ENCODE data around the gene UNC5A. TPM values are rescaled to one million over a fixed set of nuclear protein-coding genes. Genes with fewer than 3 reads are reported as not detected.
"Not testable (repeated sequence)": the region's sequence is repeated elsewhere in the genome, so short reads cannot be mapped to it uniquely, and the experiment has no call there.

UNC5A gene
- total RNA-seq, 2 experiments from 2014 or later: not detected

GRCh38 chr5:176863041-176863764 is 52.8 kb downstream of the UNC5A start:
- Mint-ChIP-seq H3K9me3 (ENCODE audit: low read depth) (no peaks in the 10 kb centered on the region), H3K4me1 (no peaks in the 10 kb centered on the region), H3K36me3 (ENCODE audit: low read depth) (no peaks in the 10 kb centered on the region), H3K27me3 (peaks cover 26% of the 10 kb centered on the region), H3K27ac (no peak overlapping the region), H3K4me3 (no peak overlapping the region)
- ChIA-PET CTCF (no interaction called here), POLR2A (no interaction called here)
- DNase-seq (no peak), ATAC-seq (no peak)
- intact Hi-C loops (cut with DNase I, micrococcal nuclease): no loop called here

GRCh38 chr5:176863765-176864098 is 53.4 kb downstream of the UNC5A start:
- CTCF ChIA-PET: no interaction called here
- no peaks in the 10 kb centered on the region for H3K36me3 Mint-ChIP-seq (ENCODE audit: low read depth)
- POLR2A ChIA-PET: no interaction called here

GRCh38 chr5:176864755-176865154 is 54.4 kb downstream of the UNC5A start:
- Mint-ChIP-seq H3K36me3 (ENCODE audit: low read depth) (no peaks in the 10 kb centered on the region), H3K4me1 (no peaks in the 10 kb centered on the region), H3K27me3 (peaks cover 23% of the 10 kb centered on the region), H3K4me3 (no peak overlapping the region), H3K9me3 (ENCODE audit: low read depth) (no peaks in the 10 kb centered on the region), H3K27ac (no peak overlapping the region)
- intact Hi-C loops (cut with DNase I, micrococcal nuclease): no loop called here
- POLR2A ChIA-PET: no interaction called here
- CTCF ChIA-PET: no interaction called here
- DNase-seq (no peak), ATAC-seq (no peak)

More at GRCh38 chr5:176863765-176864098, 53.4 kb downstream of the UNC5A start:
- intact Hi-C loops (cut with DNase I, micrococcal nuclease): no loop called here
- peaks cover 23% of the 10 kb centered on the region for H3K27me3 Mint-ChIP-seq
- no peak overlapping the region for H3K4me3 Mint-ChIP-seq
- no peaks in the 10 kb centered on the region for H3K9me3 Mint-ChIP-seq (ENCODE audit: low read depth)
- no peak overlapping the region for H3K27ac Mint-ChIP-seq
- no peak for DNase-seq
- H3K4me1 Mint-ChIP-seq: no peaks in the 10 kb centered on the region
- no peak for ATAC-seq

GRCh38 chr5:176865964-176866363 is 55.6 kb downstream of the UNC5A start:
- Mint-ChIP-seq H3K4me1 (no peaks in the 10 kb centered on the region), H3K27me3 (peaks cover 23% of the 10 kb centered on the region), H3K9me3 (ENCODE audit: low read depth) (no peaks in the 10 kb centered on the region), H3K36me3 (ENCODE audit: low read depth) (no peaks in the 10 kb centered on the region), H3K4me3 (no peak overlapping the region), H3K27ac (no peak overlapping the region)
- intact Hi-C loops (cut with DNase I, micrococcal nuclease): no loop called here
- DNase-seq (no peak), ATAC-seq (no peak)
- CTCF ChIA-PET: no interaction called here
- POLR2A ChIA-PET: no interaction called here

- Mint-ChIP-seq H3K27me3 (peaks cover 23% of the 10 kb centered on the region), H3K27ac (no peak overlapping the region), H3K36me3 (ENCODE audit: low read depth) (no peaks in the 10 kb centered on the region), H3K4me1 (no peaks in the 10 kb centered on the region), H3K4me3 (no peak overlapping the region), H3K9me3 (ENCODE audit: low read depth) (no peaks in the 10 kb centered on the region)
- CTCF ChIA-PET: no interaction called here
- DNase-seq (no peak), ATAC-seq (no peak)
- intact Hi-C loops (cut with DNase I, micrococcal nuclease): no loop called here
- POLR2A ChIA-PET: interaction anchor here (0.6 kb wide), 1 partner anchor 667 kb away, joined by 4 read pairs; no protein-coding TSS in a partner anchor
These were observed 56.5 kb downstream of the UNC5A start for GRCh38 chr5:176866707-176867310.

GRCh38 chr5:176868126-176868525 is 57.8 kb downstream of the UNC5A start:
- Mint-ChIP-seq H3K4me3 (no peak overlapping the region), H3K9me3 (ENCODE audit: low read depth) (no peaks in the 10 kb centered on the region), H3K27me3 (peaks cover 18% of the 10 kb centered on the region), H3K4me1 (no peaks in the 10 kb centered on the region), H3K36me3 (ENCODE audit: low read depth) (no peaks in the 10 kb centered on the region), H3K27ac (no peak overlapping the region)
- POLR2A ChIA-PET: no interaction called here
- intact Hi-C loops (cut with DNase I, micrococcal nuclease): no loop called here
- ATAC-seq: no peak
- DNase-seq: no peak
- CTCF ChIA-PET: interaction anchor here (0.7 kb wide), 1 partner anchor 1897 kb away, joined by 3 read pairs; no protein-coding TSS in a partner anchor

- ATAC-seq (no peak), DNase-seq (no peak)
- H3K4me1 Mint-ChIP-seq: no peaks in the 10 kb centered on the region
- no peak overlapping the region for H3K27ac Mint-ChIP-seq
- intact Hi-C loops (cut with DNase I, micrococcal nuclease): no loop called here
- no peaks in the 10 kb centered on the region for H3K9me3 Mint-ChIP-seq (ENCODE audit: low read depth)
- no peak overlapping the region for H3K4me3 Mint-ChIP-seq
- no peaks in the 10 kb centered on the region for H3K36me3 Mint-ChIP-seq (ENCODE audit: low read depth)
- POLR2A ChIA-PET: no interaction called here
- H3K27me3 Mint-ChIP-seq: peaks cover 15% of the 10 kb centered on the region
- CTCF ChIA-PET: no interaction called here
These were observed 58.4 kb downstream of the UNC5A start for GRCh38 chr5:176868731-176869130.

- DNase-seq (no peak), ATAC-seq (no peak)
- Mint-ChIP-seq H3K27me3 (peaks cover 12% of the 10 kb centered on the region), H3K9me3 (ENCODE audit: low read depth) (no peaks in the 10 kb centered on the region), H3K36me3 (ENCODE audit: low read depth) (no peaks in the 10 kb centered on the region), H3K4me1 (no peaks in the 10 kb centered on the region), H3K27ac (no peak overlapping the region), H3K4me3 (no peak overlapping the region)
- CTCF ChIA-PET: no interaction called here
- intact Hi-C loops (cut with DNase I, micrococcal nuclease): no loop called here
- POLR2A ChIA-PET: no interaction called here
These were observed 59.2 kb downstream of the UNC5A start for GRCh38 chr5:176869501-176870109.

GRCh38 chr5:176870110-176870591 is 59.8 kb downstream of the UNC5A start:
- DNase-seq (no peak), ATAC-seq (no peak)
- ChIA-PET CTCF (no interaction called here), POLR2A (no interaction called here)
- no peaks in the 10 kb centered on the region for H3K4me1 Mint-ChIP-seq
- no peaks in the 10 kb centered on the region for H3K36me3 Mint-ChIP-seq (ENCODE audit: low read depth)
- H3K9me3 Mint-ChIP-seq (ENCODE audit: low read depth): no peaks in the 10 kb centered on the region
- no peak overlapping the region for H3K4me3 Mint-ChIP-seq
- peaks cover 16% of the 10 kb centered on the region for H3K27me3 Mint-ChIP-seq
- intact Hi-C loops (cut with DNase I, micrococcal nuclease): no loop called here
- H3K27ac Mint-ChIP-seq: no peak overlapping the region

- CTCF ChIA-PET; H3K27ac Mint-ChIP-seq; DNase-seq; H3K4me1 Mint-ChIP-seq; H3K9me3 Mint-ChIP-seq (ENCODE audit: low read depth); intact Hi-C loops (cut with DNase I, micrococcal nuclease); H3K4me3 Mint-ChIP-seq; POLR2A ChIA-PET; H3K36me3 Mint-ChIP-seq (ENCODE audit: low read depth); ATAC-seq: not testable (repeated sequence)
- H3K27me3 Mint-ChIP-seq: peaks cover 17% of the 10 kb centered on the region
These were observed 60.3 kb downstream of the UNC5A start for GRCh38 chr5:176870644-176871043.

GRCh38 chr5:176872586-176872985 is 62.2 kb downstream of the UNC5A start:
- CTCF ChIA-PET: not testable (repeated sequence)
- peaks cover 20% of the 10 kb centered on the region for H3K27me3 Mint-ChIP-seq

GRCh38 chr5:176873011-176873410 is 62.7 kb downstream of the UNC5A start:
- H3K4me3 Mint-ChIP-seq; ATAC-seq; H3K36me3 Mint-ChIP-seq (ENCODE audit: low read depth); CTCF ChIA-PET; H3K9me3 Mint-ChIP-seq (ENCODE audit: low read depth); H3K4me1 Mint-ChIP-seq; H3K27ac Mint-ChIP-seq; POLR2A ChIA-PET; intact Hi-C loops (cut with DNase I, micrococcal nuclease); DNase-seq: not testable (repeated sequence)
- H3K27me3 Mint-ChIP-seq: peaks cover 20% of the 10 kb centered on the region

More at GRCh38 chr5:176872586-176872985, 62.2 kb downstream of the UNC5A start:
- H3K4me1 Mint-ChIP-seq; POLR2A ChIA-PET; H3K9me3 Mint-ChIP-seq (ENCODE audit: low read depth); intact Hi-C loops (cut with DNase I, micrococcal nuclease); H3K4me3 Mint-ChIP-seq; ATAC-seq; H3K27ac Mint-ChIP-seq; DNase-seq; H3K36me3 Mint-ChIP-seq (ENCODE audit: low read depth): not testable (repeated sequence)
